Loucy (cell line): ENCODE data around the gene SPEM1.

ENCODE experiments used
- H2AFZ ChIP-seq: fragments of 200-600 bp; sonication (generic); 2 replicates; pipeline ENCODE4 v1.6.0; 2016; ENCODE audit warnings: antibody characterized with exemption, mild to moderate bottlenecking, low read length, moderate library complexity
- H3F3A ChIP-seq: fragments of 200-600 bp; 2 replicates; pipeline ENCODE4 v1.6.0; 2016; ENCODE audit warnings: antibody characterized with exemption, low read depth, mild to moderate bottlenecking
- H3K27me3 ChIP-seq: fragments of 200-600 bp; sonication (generic); 2 replicates; pipeline ENCODE4 v1.6.1; 2014; ENCODE audit warnings: low read length, mild to moderate bottlenecking; ENCODE audit not compliant: insufficient read depth, poor library complexity, severe bottlenecking
- H3K36me3 ChIP-seq: fragments of 200-600 bp; sonication (generic); 2 replicates; pipeline ENCODE4 v1.6.1; 2016; ENCODE audit warnings: low read length; ENCODE audit not compliant: insufficient read depth
- H3K4me1 ChIP-seq: fragments of 200-600 bp; sonication (generic); 2 replicates; pipeline ENCODE4 v1.5.1; 2014; ENCODE audit warnings: low read length, mild to moderate bottlenecking; ENCODE audit not compliant: insufficient read depth, poor library complexity, severe bottlenecking
- H3K4me2 ChIP-seq: fragments of 200-600 bp; sonication (generic); 2 replicates; pipeline ENCODE4 v1.6.0; 2014; ENCODE audit warnings: antibody characterized with exemption, low read length, low read depth, mild to moderate bottlenecking; ENCODE audit not compliant: poor library complexity, severe bottlenecking
- H3K4me3 ChIP-seq: fragments of 200-600 bp; sonication (generic); 2 replicates; pipeline ENCODE4 v1.5.1; 2014; ENCODE audit warnings: low read length, mild to moderate bottlenecking, mixed read lengths; ENCODE audit not compliant: poor library complexity, severe bottlenecking
- H3K79me2 ChIP-seq: fragments of 200-600 bp; sonication (generic); 2 replicates; pipeline ENCODE4 v1.6.1; 2014; ENCODE audit warnings: low read length; ENCODE audit not compliant: insufficient read depth
- H3K9ac ChIP-seq: fragments of 200-600 bp; sonication (generic); 2 replicates; pipeline ENCODE4 v1.6.0; 2014; ENCODE audit warnings: mild to moderate bottlenecking, low read depth, low read length, moderate library complexity; ENCODE audit not compliant: poor library complexity, severe bottlenecking
- H3K9me2 ChIP-seq: fragments of 200-600 bp; sonication (generic); replicated peaks from 2 replicates; pipeline ENCODE4 v1.6.1; 2016; ENCODE audit warnings: low read depth, low read length, mixed read lengths
- H3K9me3 ChIP-seq: fragments of 200-600 bp; sonication (generic); 2 replicates; pipeline ENCODE4 v1.6.1; 2014; ENCODE audit warnings: mild to moderate bottlenecking, antibody characterized with exemption, low read length, low read depth; ENCODE audit not compliant: insufficient read depth
- H4K20me1 ChIP-seq: fragments of 200-600 bp; sonication (generic); 2 replicates; pipeline ENCODE4 v1.6.0; 2014; ENCODE audit warnings: antibody characterized with exemption, low read length, mild to moderate bottlenecking; ENCODE audit not compliant: insufficient read depth, poor library complexity, severe bottlenecking
- EZH2phosphoT487 ChIP-seq: fragments of 200-600 bp; IDR thresholded peaks from 2 replicates; pipeline ENCODE4 v1.6.1; 2018; ENCODE audit warnings: antibody characterized with exemption, mild to moderate bottlenecking, moderate library complexity, borderline replicate concordance
- TF ChIP-seq, protein P1 (sequence below): fragments of 200-600 bp; sonication (generic); conservative IDR thresholded peaks from 2 replicates; pipeline ENCODE4 v1.5.1; 2014; ENCODE audit warnings: mild to moderate bottlenecking, antibody characterized with exemption, low read length

The SPEM1 gene

DNA sequence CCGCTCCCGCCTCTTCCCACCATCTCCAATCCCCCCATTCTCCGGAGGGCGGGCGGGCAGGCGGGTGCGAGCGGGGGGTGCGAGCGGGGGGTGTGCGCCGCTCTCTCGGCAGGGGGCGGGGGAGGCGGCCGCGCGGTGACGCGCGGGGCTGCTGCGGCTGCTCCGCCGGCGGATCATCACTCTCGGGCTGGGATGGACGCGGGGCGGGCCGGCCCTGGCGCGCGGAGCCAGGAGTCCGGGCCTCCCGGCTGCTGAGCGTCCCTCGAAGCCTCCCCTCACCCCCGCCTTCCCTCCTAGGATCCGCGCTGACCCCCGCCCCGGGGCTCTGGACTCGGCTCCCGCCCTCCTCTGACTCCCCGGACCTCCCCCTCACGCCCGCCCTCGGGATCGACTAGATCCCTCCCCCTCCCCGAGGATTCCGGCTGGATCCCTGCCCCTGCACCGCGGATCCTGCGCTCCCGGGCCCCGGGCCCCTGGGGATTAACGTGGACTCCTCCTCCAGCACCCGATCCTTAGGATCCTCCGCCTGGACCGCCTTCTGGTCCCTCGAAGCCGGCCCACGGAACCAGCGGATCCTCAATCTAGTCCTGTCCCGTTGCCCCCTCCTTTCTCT is 15.3 kb upstream of the SPEM1 start:
- Histone ChIP-seq H3K4me3 (peak overlapping the region; percentile 76), H3F3A (no peaks in the 10 kb centered on the region), H3K79me2 (peaks cover 6% of the 10 kb centered on the region), H3K9me3 (no peaks in the 10 kb centered on the region), H4K20me1 (peaks cover 3% of the 10 kb centered on the region), H3K9ac (peak overlapping the region; percentile 75), H3K36me3 (no peaks in the 10 kb centered on the region), H2AFZ (peak overlapping the region; percentile 93), H3K4me1 (peaks cover 20% of the 10 kb centered on the region), H3K27me3 (no peaks in the 10 kb centered on the region), H3K9me2 (no peaks in the 10 kb centered on the region), H3K4me2 (peak overlapping the region; percentile 74)
- TF ChIP-seq EZH2phosphoT487, result no peak
- TF ChIP-seq, protein P1, sequence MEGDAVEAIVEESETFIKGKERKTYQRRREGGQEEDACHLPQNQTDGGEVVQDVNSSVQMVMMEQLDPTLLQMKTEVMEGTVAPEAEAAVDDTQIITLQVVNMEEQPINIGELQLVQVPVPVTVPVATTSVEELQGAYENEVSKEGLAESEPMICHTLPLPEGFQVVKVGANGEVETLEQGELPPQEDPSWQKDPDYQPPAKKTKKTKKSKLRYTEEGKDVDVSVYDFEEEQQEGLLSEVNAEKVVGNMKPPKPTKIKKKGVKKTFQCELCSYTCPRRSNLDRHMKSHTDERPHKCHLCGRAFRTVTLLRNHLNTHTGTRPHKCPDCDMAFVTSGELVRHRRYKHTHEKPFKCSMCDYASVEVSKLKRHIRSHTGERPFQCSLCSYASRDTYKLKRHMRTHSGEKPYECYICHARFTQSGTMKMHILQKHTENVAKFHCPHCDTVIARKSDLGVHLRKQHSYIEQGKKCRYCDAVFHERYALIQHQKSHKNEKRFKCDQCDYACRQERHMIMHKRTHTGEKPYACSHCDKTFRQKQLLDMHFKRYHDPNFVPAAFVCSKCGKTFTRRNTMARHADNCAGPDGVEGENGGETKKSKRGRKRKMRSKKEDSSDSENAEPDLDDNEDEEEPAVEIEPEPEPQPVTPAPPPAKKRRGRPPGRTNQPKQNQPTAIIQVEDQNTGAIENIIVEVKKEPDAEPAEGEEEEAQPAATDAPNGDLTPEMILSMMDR, result no peak

DNA sequence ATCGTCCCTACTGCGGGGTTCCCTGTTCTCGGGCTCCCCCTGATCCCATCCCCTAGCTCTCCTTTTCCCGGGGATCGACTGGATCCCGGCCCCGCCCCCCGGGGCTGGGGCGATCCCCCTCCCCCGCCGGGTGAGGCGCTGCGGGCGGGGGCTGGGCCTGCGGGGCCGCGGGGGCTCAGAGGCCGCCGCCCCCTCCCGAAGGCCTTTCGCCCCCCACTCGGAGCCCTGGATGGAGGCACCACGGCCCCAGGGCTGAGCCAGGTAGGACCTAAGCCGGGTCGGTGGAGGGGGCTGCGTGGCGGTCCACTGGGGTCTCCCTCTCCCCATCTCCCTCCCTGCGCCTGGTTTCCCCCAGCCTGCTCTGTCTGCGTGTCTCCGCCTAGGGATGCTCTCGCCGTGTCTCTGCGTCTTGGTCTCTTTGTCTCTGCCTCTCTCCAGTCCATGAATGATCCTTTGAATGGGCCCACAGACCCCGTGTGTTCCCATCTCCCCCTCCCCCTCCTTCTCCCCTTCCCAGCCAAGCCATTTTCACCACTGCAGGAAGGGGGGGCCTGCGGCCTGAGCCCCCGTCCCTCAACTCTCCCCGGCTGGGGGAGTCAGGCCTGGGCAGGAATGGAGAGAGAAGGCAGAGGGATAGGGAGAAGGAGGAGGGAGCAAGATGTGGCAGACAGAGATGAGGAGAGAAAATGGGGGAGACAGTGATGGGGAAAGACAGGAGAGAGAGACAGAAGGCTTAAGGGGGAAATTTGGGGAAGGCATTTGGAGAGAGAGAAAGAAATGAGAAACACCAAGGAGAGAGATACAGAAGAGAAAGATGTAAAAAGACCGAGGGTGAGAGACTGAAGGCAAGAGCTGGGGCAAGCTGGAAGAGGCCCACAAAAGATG is 14.5 kb upstream of the SPEM1 start:
- Histone ChIP-seq H3K4me3 (peak overlapping the region; percentile 76), H3K4me2 (peak overlapping the region; percentile 74), H3K9me2 (no peaks in the 10 kb centered on the region), H3K36me3 (no peaks in the 10 kb centered on the region), H2AFZ (peak overlapping the region; percentile 93; the same call in 1 of the 2 replicates), H3K79me2 (peaks cover 6% of the 10 kb centered on the region), H4K20me1 (peaks cover 3% of the 10 kb centered on the region), H3K9me3 (no peaks in the 10 kb centered on the region), H3K27me3 (no peaks in the 10 kb centered on the region), H3K9ac (peak overlapping the region; percentile 75), H3F3A (no peaks in the 10 kb centered on the region), H3K4me1 (peaks cover 20% of the 10 kb centered on the region)
- TF ChIP-seq EZH2phosphoT487, result no peak
- TF ChIP-seq, protein P1, result no peak

DNA sequence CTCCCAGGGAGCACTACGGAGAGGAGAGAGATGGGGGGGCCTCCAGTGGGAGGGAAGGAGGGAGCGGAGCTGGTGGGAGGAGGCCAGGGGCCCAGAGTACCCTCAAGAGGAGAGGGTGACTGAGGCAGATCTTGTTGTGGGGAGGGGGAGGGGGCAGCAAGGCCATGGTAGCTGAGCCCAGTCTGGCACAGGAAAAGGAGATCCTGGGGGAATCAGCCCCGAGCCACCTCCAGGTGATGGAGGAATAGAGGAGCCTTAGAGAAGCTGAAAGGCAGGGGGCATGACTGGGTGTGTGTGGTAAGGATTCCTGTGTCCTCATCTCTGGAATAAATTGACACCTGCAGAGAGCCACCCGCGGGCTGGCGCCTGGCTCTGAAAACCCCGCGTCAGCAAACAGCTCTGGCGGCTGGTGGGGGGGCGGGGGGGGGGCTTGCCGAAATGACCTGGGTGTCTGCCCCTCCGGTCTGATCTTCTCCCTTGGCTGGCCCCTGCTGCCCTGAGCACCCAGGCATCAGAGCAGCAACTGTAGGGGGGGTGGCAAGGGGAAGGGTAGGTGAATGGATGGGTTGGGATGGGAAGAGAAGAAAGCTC is 13.8 kb upstream of the SPEM1 start:
- H3F3A ChIP-seq, result no peaks in the 10 kb centered on the region
- no peak overlapping the region for H2AFZ ChIP-seq
- H3K79me2 ChIP-seq, result peaks cover 6% of the 10 kb centered on the region
- H4K20me1 ChIP-seq, result peaks cover 3% of the 10 kb centered on the region
- H3K9ac ChIP-seq, result no peak overlapping the region
- peak overlapping the region; percentile 74 for H3K4me2 ChIP-seq
- H3K4me1 ChIP-seq, result peaks cover 20% of the 10 kb centered on the region
- peak overlapping the region; percentile 76 for H3K4me3 ChIP-seq
- no peaks in the 10 kb centered on the region for H3K36me3 ChIP-seq
- no peaks in the 10 kb centered on the region for H3K9me3 ChIP-seq
- no peaks in the 10 kb centered on the region for H3K9me2 ChIP-seq
- TF ChIP-seq, protein P1, result no peak
- TF ChIP-seq EZH2phosphoT487, result no peak
- no peaks in the 10 kb centered on the region for H3K27me3 ChIP-seq
